ENCODE data around the gene SIGLEC5. TPM values are rescaled to one million over a fixed set of nuclear protein-coding genes. Genes with fewer than 3 reads are reported as not detected.

The SIGLEC5 gene
- total and polyA plus RNA-seq, 4 donors: 1.6 to 2.2 TPM; not detected in 2

GRCh38 chr19:51660975-51661600, 30.9 kb upstream of the SIGLEC5 start:
- ATAC-seq (ENCODE audit: insufficient read depth, low FRiP score): no peak
- H3K27me3 ChIP-seq (ENCODE audit: control insufficient read depth in 3 of 3, insufficient read depth in 3 of 3, low read length in 2 of 3): peaks cover 0 to 10% (median 5%) of the 10 kb centered on the region in 3 donors
- WGBS, 2 donors: 12 to 15% methylated on average over 9 to 10 of the region's 10 CpGs
- H3K4me1 ChIP-seq (ENCODE audit: control insufficient read depth in 5 of 5, insufficient read depth in 5 of 5, low read length in 5 of 5): no peaks in the 10 kb centered on the region
- TF ChIP-seq CTCF (IDR thresholded peaks at IDR 0.05; ENCODE audit: control extremely low read depth, extremely low read depth): peak; percentile 44
- H3K4me3 ChIP-seq: no peak overlapping the region
- no peaks in the 10 kb centered on the region for H3K36me3 ChIP-seq (ENCODE audit: control insufficient read depth in 4 of 4, insufficient read depth in 4 of 4, low read length in 4 of 4)
- peak; percentile 78 to 87 (median 86) for DNase-seq
- H3K27ac ChIP-seq (ENCODE audit: low read depth in 1 of 2, low read length in 1 of 2): no peak overlapping the region
- H3K9me3 ChIP-seq (ENCODE audit: control insufficient read depth in 4 of 4, insufficient read depth in 3 of 4, low read length in 3 of 4): no peaks in the 10 kb centered on the region
- H3K9ac ChIP-seq (ENCODE audit: insufficient read depth in 1 of 2, low read length in 2 of 2): no peak overlapping the region

GRCh38 chr19:51654783-51655182, 24.6 kb upstream of the SIGLEC5 start:
- ATAC-seq (ENCODE audit: insufficient read depth, low FRiP score) (no peak), DNase-seq (no peak)
- Histone ChIP-seq H3K4me1 (ENCODE audit: control insufficient read depth in 5 of 5, insufficient read depth in 5 of 5, low read length in 5 of 5) (peaks cover 0 to 1% (median 0%) of the 10 kb centered on the region in 5 donors), H3K27me3 (ENCODE audit: control insufficient read depth in 3 of 3, insufficient read depth in 3 of 3, low read length in 2 of 3) (no peaks in the 10 kb centered on the region), H3K4me3 (no peak overlapping the region), H3K27ac (ENCODE audit: low read depth in 1 of 2, low read length in 1 of 2) (no peak overlapping the region), H3K9me3 (ENCODE audit: control insufficient read depth in 4 of 4, insufficient read depth in 3 of 4, low read length in 3 of 4) (no peaks in the 10 kb centered on the region), H3K9ac (ENCODE audit: insufficient read depth in 1 of 2, low read length in 2 of 2) (no peak overlapping the region), H3K36me3 (ENCODE audit: control insufficient read depth in 4 of 4, insufficient read depth in 4 of 4, low read length in 4 of 4) (no peaks in the 10 kb centered on the region)
- WGBS, 2 donors: 58 to 65% methylated on average over 4 of the region's 4 CpGs
- no peak for TF ChIP-seq CTCF (IDR thresholded peaks at IDR 0.05; ENCODE audit: control extremely low read depth, extremely low read depth)

- DNase-seq: no peak
- H3K27ac ChIP-seq (ENCODE audit: low read depth in 1 of 2, low read length in 1 of 2): no peak overlapping the region
- H3K36me3 ChIP-seq (ENCODE audit: control insufficient read depth in 4 of 4, insufficient read depth in 4 of 4, low read length in 4 of 4): no peaks in the 10 kb centered on the region
- no peak overlapping the region for H3K4me3 ChIP-seq
- H3K9me3 ChIP-seq (ENCODE audit: control insufficient read depth in 4 of 4, insufficient read depth in 3 of 4, low read length in 3 of 4): no peaks in the 10 kb centered on the region
- no peak overlapping the region for H3K9ac ChIP-seq (ENCODE audit: insufficient read depth in 1 of 2, low read length in 2 of 2)
- no peaks in the 10 kb centered on the region for H3K27me3 ChIP-seq (ENCODE audit: control insufficient read depth in 3 of 3, insufficient read depth in 3 of 3, low read length in 2 of 3)
- H3K4me1 ChIP-seq (ENCODE audit: control insufficient read depth in 5 of 5, insufficient read depth in 5 of 5, low read length in 5 of 5): peaks cover 0 to 1% (median 0%) of the 10 kb centered on the region in 5 donors
- no peak for TF ChIP-seq CTCF (IDR thresholded peaks at IDR 0.05; ENCODE audit: control extremely low read depth, extremely low read depth)
- no peak for ATAC-seq (ENCODE audit: insufficient read depth, low FRiP score)
- 58 to 70% methylated on average over 2 of the region's 2 CpGs for WGBS, 2 donors
Observed at GRCh38 chr19:51653162-51653561, 23.0 kb upstream of the SIGLEC5 start.

- H3K36me3 ChIP-seq (ENCODE audit: control insufficient read depth in 4 of 4, insufficient read depth in 4 of 4, low read length in 4 of 4): no peaks in the 10 kb centered on the region
- H3K4me1 ChIP-seq (ENCODE audit: control insufficient read depth in 5 of 5, insufficient read depth in 5 of 5, low read length in 5 of 5): peaks cover 0 to 1% (median 0%) of the 10 kb centered on the region in 5 donors
- no peaks in the 10 kb centered on the region for H3K27me3 ChIP-seq (ENCODE audit: control insufficient read depth in 3 of 3, insufficient read depth in 3 of 3, low read length in 2 of 3)
- H3K9ac ChIP-seq (ENCODE audit: insufficient read depth in 1 of 2, low read length in 2 of 2): no peak overlapping the region
- H3K9me3 ChIP-seq (ENCODE audit: control insufficient read depth in 4 of 4, insufficient read depth in 3 of 4, low read length in 3 of 4): no peaks in the 10 kb centered on the region
- peak overlapping the region in 1 of 2 donors; percentile 40 for H3K27ac ChIP-seq (ENCODE audit: low read depth in 1 of 2, low read length in 1 of 2)
- no peak for TF ChIP-seq CTCF (IDR thresholded peaks at IDR 0.05; ENCODE audit: control extremely low read depth, extremely low read depth)
- DNase-seq: no peak
- 37 to 49% methylated on average over 4 of the region's 4 CpGs for WGBS, 2 donors
- ATAC-seq (ENCODE audit: insufficient read depth, low FRiP score): no peak
- no peak overlapping the region for H3K4me3 ChIP-seq
Observed at GRCh38 chr19:51652266-51652665, 22.1 kb upstream of the SIGLEC5 start.
